Esophagus muscularis mucosa (tissue), 4 donors: ENCODE data around the gene HDAC4.

ENCODE experiments used
- EP300 ChIP-seq: sonication (generic); formaldehyde crosslinking; IDR thresholded peaks from one replicate; pipeline ENCODE4 v1.6.1; 2017; ENCODE audit warnings: antibody characterized with exemption
- POLR2A ChIP-seq: fragments of 450-650 bp; IDR thresholded peaks from one replicate; pipeline ENCODE4 v1.6.1; 2017; ENCODE audit warnings: antibody characterized with exemption, moderate library complexity, mild to moderate bottlenecking, low read depth
- POLR2AphosphoS5 ChIP-seq, 2 donors: sonication (generic); formaldehyde crosslinking; IDR thresholded peaks; one replicate each; pipeline ENCODE4 v1.6.1; 2017; ENCODE audit warnings: antibody characterized with exemption in 2 of 2
- TF ChIP-seq, protein P1 (sequence below), 3 experiments: fragments of 200-600 bp in 2 of 3; fragments of 450-650 bp in 1 of 3; sonication (generic) in 2 of 3; IDR thresholded peaks; one replicate each; pipeline ENCODE4 v1.5.1; 2017 to 2019; ENCODE audit warnings: antibody characterized with exemption in 3 of 3, mild to moderate bottlenecking in 2 of 3, moderate library complexity in 1 of 3

DNA sequence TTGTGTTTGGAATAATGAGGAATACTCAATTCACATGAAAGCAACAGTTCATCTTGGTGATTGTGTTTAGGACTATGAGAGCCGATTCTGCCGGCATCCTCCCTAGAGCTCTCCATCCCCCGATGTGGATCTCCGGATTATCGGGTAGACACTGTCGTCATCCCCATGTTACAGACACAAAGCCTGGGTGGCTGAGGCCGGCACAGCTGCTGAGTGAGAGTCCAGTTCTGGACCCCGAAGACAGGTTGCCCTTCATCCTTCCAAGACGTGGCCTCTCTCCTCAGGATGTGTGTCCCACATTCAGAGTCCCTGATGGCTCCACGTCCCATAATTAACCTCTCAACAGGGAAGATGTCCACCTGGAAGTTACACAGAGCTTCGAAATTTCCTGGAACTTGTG lies 129.3 kb downstream of the HDAC4 start:
- TF ChIP-seq, protein P1, sequence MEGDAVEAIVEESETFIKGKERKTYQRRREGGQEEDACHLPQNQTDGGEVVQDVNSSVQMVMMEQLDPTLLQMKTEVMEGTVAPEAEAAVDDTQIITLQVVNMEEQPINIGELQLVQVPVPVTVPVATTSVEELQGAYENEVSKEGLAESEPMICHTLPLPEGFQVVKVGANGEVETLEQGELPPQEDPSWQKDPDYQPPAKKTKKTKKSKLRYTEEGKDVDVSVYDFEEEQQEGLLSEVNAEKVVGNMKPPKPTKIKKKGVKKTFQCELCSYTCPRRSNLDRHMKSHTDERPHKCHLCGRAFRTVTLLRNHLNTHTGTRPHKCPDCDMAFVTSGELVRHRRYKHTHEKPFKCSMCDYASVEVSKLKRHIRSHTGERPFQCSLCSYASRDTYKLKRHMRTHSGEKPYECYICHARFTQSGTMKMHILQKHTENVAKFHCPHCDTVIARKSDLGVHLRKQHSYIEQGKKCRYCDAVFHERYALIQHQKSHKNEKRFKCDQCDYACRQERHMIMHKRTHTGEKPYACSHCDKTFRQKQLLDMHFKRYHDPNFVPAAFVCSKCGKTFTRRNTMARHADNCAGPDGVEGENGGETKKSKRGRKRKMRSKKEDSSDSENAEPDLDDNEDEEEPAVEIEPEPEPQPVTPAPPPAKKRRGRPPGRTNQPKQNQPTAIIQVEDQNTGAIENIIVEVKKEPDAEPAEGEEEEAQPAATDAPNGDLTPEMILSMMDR (IDR thresholded peaks at IDR 0.05) = no peak
- TF ChIP-seq POLR2AphosphoS5 (IDR thresholded peaks at IDR 0.05) (no peak), EP300 (no peak), POLR2A (no peak)
